Adipose tissue (tissue), 3 donors: ENCODE measurements around the gene PPIE. TPM values are rescaled to one million over a fixed set of nuclear protein-coding genes. Genes with fewer than 3 reads are reported as not detected.
"Not testable (repeated sequence)": the region's sequence is repeated elsewhere in the genome, so short reads cannot be mapped to it uniquely, and the experiment has no call there.

Experiments
- H3K27ac ChIP-seq: one replicate; pipeline ENCODE4 v1.5.1; 2013; ENCODE audit warnings: low read depth, low read length
- WGBS, 3 donors: extraction: QIAGEN DNeasy Blood & Tissue Kit; methylation state at CpG; one replicate each; pipeline ENCODE4 v1.1.7; 2013; 5-methylcytosine and 5-hydroxymethylcytosine counted together
- polyA plus RNA-seq, 3 donors: library from polyadenylated mRNA; stranded (reverse); fragments of 200-250 nt; gene quantifications; one replicate each; pipeline ENCODE4 v1.2.3, GENCODE V29; 2013
- donor health status: healthy with polysubstance abuse.
- donor health status: Bipolar disorder and iron deficiency.
- donor health status: healthy.

PPIE gene
- polyA plus RNA-seq, 3 donors: 38.3 to 46.0 (median 41.8) TPM

- 8 to 60% (median 9%) methylated on average over 16 to 21 of the region's 71 CpGs for WGBS, 3 donors
- not testable (repeated sequence) for H3K27ac ChIP-seq
These were observed 31.7 kb downstream of the PPIE start for GRCh38 chr1:39770100-39771021.

GRCh38 chr1:39771022-39771532 lies 32.4 kb downstream of the PPIE start, which contains the start of gene OXCT2:
OXCT2 (minus strand) TSS chr1:39771348; CDS start chr1:39771255, 93 bp downstream.
- 4 to 25% (median 6%) methylated on average over 11 to 29 of the region's 57 CpGs for WGBS, 3 donors
- not testable (repeated sequence) for H3K27ac ChIP-seq

GRCh38 chr1:39773369-39773979 lies 34.8 kb downstream of the PPIE start:
- not testable (repeated sequence) for H3K27ac ChIP-seq
- 13 to 18% methylated on average over 3 of the region's 23 CpGs; no CpG with 5 or more reads in 1 of the 3 donors for WGBS, 3 donors

- H3K27ac ChIP-seq: not testable (repeated sequence)
- WGBS, 3 donors: 77 to 89% (median 79%) methylated on average over 10 to 11 of the region's 11 CpGs
These were observed 36.5 kb downstream of the PPIE start for GRCh38 chr1:39775141-39775540.

- WGBS, 3 donors: 63 to 91% (median 64%) methylated on average over 10 to 12 of the region's 20 CpGs
- H3K27ac ChIP-seq: not testable (repeated sequence)
These were observed 37.2 kb downstream of the PPIE start for GRCh38 chr1:39775676-39776399.

- WGBS, 3 donors: 53 to 71% (median 60%) methylated on average over 12 of the region's 12 CpGs
- no peak overlapping the region for H3K27ac ChIP-seq
These were observed 37.7 kb downstream of the PPIE start for GRCh38 chr1:39776400-39776713.

GRCh38 chr1:39776886-39777285 lies 38.2 kb downstream of the PPIE start:
- no peak overlapping the region for H3K27ac ChIP-seq
- 80 to 87% (median 83%) methylated on average over 4 of the region's 4 CpGs for WGBS, 3 donors

- no peak overlapping the region for H3K27ac ChIP-seq
- WGBS, 3 donors: 84 to 88% (median 84%) methylated on average over 4 of the region's 4 CpGs
These were observed 38.6 kb downstream of the PPIE start for GRCh38 chr1:39777306-39777705.

GRCh38 chr1:39777896-39778295 lies 39.2 kb downstream of the PPIE start:
- not testable (repeated sequence) for H3K27ac ChIP-seq
- WGBS, 3 donors: 92 to 97% (median 95%) methylated on average over 10 to 16 of the region's 17 CpGs

- 78 to 88% (median 82%) methylated on average over 9 to 12 of the region's 12 CpGs for WGBS, 3 donors
- not testable (repeated sequence) for H3K27ac ChIP-seq
These were observed 39.9 kb downstream of the PPIE start for GRCh38 chr1:39778463-39779099.

GRCh38 chr1:39779137-39779536 lies 40.5 kb downstream of the PPIE start:
- no peak overlapping the region for H3K27ac ChIP-seq
- 66 to 92% (median 76%) methylated on average over 6 to 7 of the region's 7 CpGs for WGBS, 3 donors

GRCh38 chr1:39779821-39780220 lies 41.1 kb downstream of the PPIE start:
- no peak overlapping the region for H3K27ac ChIP-seq
- 84 to 99% (median 87%) methylated on average over 5 of the region's 5 CpGs for WGBS, 3 donors

- WGBS, 3 donors: 80 to 95% (median 89%) methylated on average over 2 of the region's 2 CpGs
- H3K27ac ChIP-seq: no peak overlapping the region
These were observed 42.6 kb downstream of the PPIE start for GRCh38 chr1:39781349-39781715.

GRCh38 chr1:39782103-39782502 lies 43.4 kb downstream of the PPIE start:
- no peak overlapping the region for H3K27ac ChIP-seq
- 87 to 99% (median 94%) methylated on average over 6 of the region's 6 CpGs for WGBS, 3 donors

GRCh38 chr1:39782685-39783084 lies 44.0 kb downstream of the PPIE start:
- WGBS, 3 donors: 88 to 90% (median 88%) methylated on average over 10 of the region's 10 CpGs
- not testable (repeated sequence) for H3K27ac ChIP-seq

- H3K27ac ChIP-seq: not testable (repeated sequence)
- 82 to 92% (median 84%) methylated on average over 8 to 10 of the region's 12 CpGs for WGBS, 3 donors
These were observed 47.8 kb downstream of the PPIE start for GRCh38 chr1:39786303-39787107.

- not testable (repeated sequence) for H3K27ac ChIP-seq
- 95 to 100% (median 96%) methylated on average over 4 to 5 of the region's 5 CpGs for WGBS, 3 donors
These were observed 48.4 kb downstream of the PPIE start for GRCh38 chr1:39787108-39787375.

- H3K27ac ChIP-seq: no peak overlapping the region
- WGBS, 3 donors: 61 to 75% (median 72%) methylated on average over 11 of the region's 11 CpGs
These were observed 48.8 kb downstream of the PPIE start for GRCh38 chr1:39787468-39787867.
